H9 (cell line): ENCODE measurements around the gene CLUH. TPM values are rescaled to one million over a fixed set of nuclear protein-coding genes. Genes with fewer than 3 reads are reported as not detected.
A peak's percentile ranks its signal among the peaks of the same experiment; 100 is the strongest.

Experiments
- DNase-seq: peaks from one replicate; pipeline ENCODE4 v3.0.0-alpha.2; 2017
- H2AFZ ChIP-seq: one replicate; pipeline ENCODE4 v1.6.1; 2013; ENCODE audit warnings: mild to moderate bottlenecking, low read length, control low read depth, moderate library complexity
- H2AK5ac ChIP-seq: 2 replicates; pipeline ENCODE4 v1.6.1; 2013; ENCODE audit warnings: low read length, control low read depth, mixed read lengths; ENCODE audit not compliant: insufficient read length
- H2BK120ac ChIP-seq: one replicate; pipeline ENCODE4 v1.6.1; 2013; ENCODE audit warnings: low read depth, mild to moderate bottlenecking, low read length, control low read depth, inconsistent platforms; ENCODE audit not compliant: poor library complexity, severe bottlenecking
- H2BK12ac ChIP-seq: 2 replicates; pipeline ENCODE4 v1.6.1; 2013; ENCODE audit warnings: low read length, control low read depth, mixed read lengths, low read depth; ENCODE audit not compliant: insufficient read length
- H2BK15ac ChIP-seq: 2 replicates; pipeline ENCODE4 v1.6.1; 2013; ENCODE audit warnings: low read depth, low read length, control low read depth
- H2BK20ac ChIP-seq: one replicate; pipeline ENCODE4 v1.6.1; 2013; ENCODE audit warnings: low read depth, mild to moderate bottlenecking, low read length, control low read depth, inconsistent platforms; ENCODE audit not compliant: poor library complexity, severe bottlenecking
- H2BK5ac ChIP-seq: 2 replicates; pipeline ENCODE4 v1.6.1; 2013; ENCODE audit warnings: low read length, control low read depth, mixed read lengths; ENCODE audit not compliant: insufficient read length
- H3K14ac ChIP-seq: 2 replicates; pipeline ENCODE4 v1.6.1; 2013; ENCODE audit warnings: low read length, control low read depth; ENCODE audit not compliant: insufficient read depth
- H3K18ac ChIP-seq: 2 replicates; pipeline ENCODE4 v1.6.1; 2013; ENCODE audit warnings: low read depth, mild to moderate bottlenecking, mixed read lengths, low read length, control low read depth; ENCODE audit not compliant: insufficient read length
- H3K23ac ChIP-seq: 2 replicates; pipeline ENCODE4 v1.6.1; 2013; ENCODE audit warnings: low read length, control low read depth, mixed read lengths, low read depth; ENCODE audit not compliant: insufficient read length
- H3K23me2 ChIP-seq: 2 replicates; pipeline ENCODE4 v1.6.1; 2013; ENCODE audit warnings: low read depth, mild to moderate bottlenecking, mixed read lengths, low read length, control low read depth; ENCODE audit not compliant: insufficient read length, poor library complexity, severe bottlenecking
- H3K27ac ChIP-seq: 2 replicates; pipeline ENCODE4 v1.5.1; 2013; ENCODE audit warnings: low read length, control low read depth, mixed read lengths, low read depth; ENCODE audit not compliant: insufficient read length
- H3K27me3 ChIP-seq: 2 replicates; pipeline ENCODE4 v1.6.1; 2013; ENCODE audit warnings: low read length, control low read depth, inconsistent platforms; ENCODE audit not compliant: insufficient read depth
- H3K4ac ChIP-seq: 2 replicates; pipeline ENCODE4 v1.6.1; 2013; ENCODE audit warnings: low read depth, mild to moderate bottlenecking, control low read depth, inconsistent platforms, low read length, moderate library complexity
- H3K4me1 ChIP-seq: 2 replicates; pipeline ENCODE4 v1.6.1; 2013; ENCODE audit warnings: low read length, control low read depth, inconsistent platforms; ENCODE audit not compliant: insufficient read depth
- H3K4me2 ChIP-seq: 2 replicates; pipeline ENCODE4 v1.6.1; 2013; ENCODE audit warnings: low read length, control low read depth, mixed read lengths; ENCODE audit not compliant: insufficient read length, insufficient read depth
- H3K56ac ChIP-seq: 2 replicates; pipeline ENCODE4 v1.6.1; 2013; ENCODE audit warnings: low read depth, mild to moderate bottlenecking, mixed read lengths, low read length, control low read depth; ENCODE audit not compliant: insufficient read length
- H3K79me1 ChIP-seq: 2 replicates; pipeline ENCODE4 v1.6.1; 2013; ENCODE audit warnings: low read depth, mild to moderate bottlenecking, moderate library complexity, low read length, control low read depth, inconsistent platforms; ENCODE audit not compliant: insufficient read depth, poor library complexity, severe bottlenecking
- H3K79me2 ChIP-seq: 2 replicates; pipeline ENCODE4 v1.6.1; 2013; ENCODE audit warnings: low read length, control low read depth, inconsistent platforms; ENCODE audit not compliant: insufficient read depth
- H3K9ac ChIP-seq: 2 replicates; pipeline ENCODE4 v1.6.1; 2013; ENCODE audit warnings: low read length, control low read depth, mixed read lengths; ENCODE audit not compliant: insufficient read length; ENCODE audit errors: extremely low read depth
- H3K9me3 ChIP-seq: one replicate; pipeline ENCODE4 v1.6.1; 2013; ENCODE audit warnings: low read depth, low read length, inconsistent platforms; ENCODE audit not compliant: control insufficient read depth
- H3T11ph ChIP-seq: one replicate; pipeline ENCODE4 v1.6.1; 2013; ENCODE audit warnings: mild to moderate bottlenecking, low read length, control low read depth, inconsistent platforms
- H4K20me1 ChIP-seq: one replicate; pipeline ENCODE4 v1.6.1; 2013; ENCODE audit not compliant: control insufficient read depth, insufficient read length, insufficient read depth
- H4K5ac ChIP-seq: 2 replicates; pipeline ENCODE4 v1.6.1; 2013; ENCODE audit warnings: low read depth, mild to moderate bottlenecking, mixed read lengths, low read length, control low read depth; ENCODE audit not compliant: insufficient read length
- H4K8ac ChIP-seq: replicated peaks from 2 replicates; pipeline ENCODE4 v1.6.1; 2013; ENCODE audit warnings: low read length, control low read depth, mixed read lengths, low read depth; ENCODE audit not compliant: insufficient read length
- H4K91ac ChIP-seq: 2 replicates; pipeline ENCODE4 v1.6.1; 2013; ENCODE audit warnings: low read depth, mild to moderate bottlenecking, moderate library complexity, mixed read lengths, low read length, control low read depth; ENCODE audit not compliant: insufficient read length
- H3K27ac Mint-ChIP-seq, 3 experiments: 2 replicates in 2 of 3; 3 replicates in 1 of 3; pipeline ENCODE4 v1.8.0; 2020 to 2021; ENCODE audit warnings: mixed read lengths in 3 of 3, mild to moderate bottlenecking in 1 of 3, moderate library complexity in 1 of 3
- H3K27me3 Mint-ChIP-seq: 2 replicates; pipeline ENCODE4 v1.8.0; 2021; ENCODE audit warnings: low read depth, mild to moderate bottlenecking, moderate library complexity, mixed read lengths
- H3K36me3 Mint-ChIP-seq, 3 experiments: 2 replicates in 2 of 3; 3 replicates in 1 of 3; pipeline ENCODE4 v1.8.0; 2020 to 2021; ENCODE audit warnings: low read depth in 3 of 3, mixed read lengths in 3 of 3; ENCODE audit not compliant: insufficient read depth in 1 of 3
- H3K4me1 Mint-ChIP-seq, 2 experiments: 2 replicates each; pipeline ENCODE4 v1.8.0; 2020; ENCODE audit warnings: mixed read lengths in 2 of 2
- H3K4me3 Mint-ChIP-seq, 2 experiments: 2 replicates in 1 of 2; 3 replicates in 1 of 2; pipeline ENCODE4 v1.8.0; 2020 to 2021; ENCODE audit warnings: mild to moderate bottlenecking in 2 of 2, mixed read lengths in 2 of 2, moderate library complexity in 1 of 2
- H3K9me3 Mint-ChIP-seq, 2 experiments: 2 replicates in 1 of 2; 3 replicates in 1 of 2; pipeline ENCODE4 v1.8.0; 2020; ENCODE audit warnings: mild to moderate bottlenecking in 2 of 2, mixed read lengths in 2 of 2, moderate library complexity in 1 of 2
- CTCF ChIP-seq: fragments of 200-600 bp; sonication (generic); conservative IDR thresholded peaks from 3 replicates; pipeline ENCODE4 v1.8.0; 2021; ENCODE audit warnings: antibody characterized with exemption, mild to moderate bottlenecking
- WGBS: extraction: QIAGEN DNeasy Blood & Tissue Kit; methylation state at CpG from one replicate; pipeline ENCODE4 v1.1.7; 2013; ENCODE audit warnings: missing lambda C conversion rate, low lambda C conversion rate, mixed read lengths; ENCODE audit not compliant: insufficient read length; ENCODE audit errors: extremely low coverage; 5-methylcytosine and 5-hydroxymethylcytosine counted together
- total RNA-seq: library from RNA; stranded (reverse); gene quantifications from 2 replicates; pipeline ENCODE4 v1.2.1, GENCODE V29; 2021

The CLUH gene
- total RNA-seq, 1 experiment from 2014 or later: 91.3 TPM

GRCh38 chr17:2684549-2684948, 27.0 kb downstream of the CLUH start:
- Mint-ChIP-seq H3K4me3 (no peak overlapping the region), H3K4me1 (peaks cover 9 to 19% of the 10 kb centered on the region in 2 experiments), H3K27me3 (no peaks in the 10 kb centered on the region), H3K36me3 (peaks cover 12 to 49% (median 39%) of the 10 kb centered on the region in 3 experiments; a peak in 6 of 7 replicates), H3K9me3 (no peaks in the 10 kb centered on the region), H3K27ac (peak overlapping the region in 2 of 3 experiments; percentile 74 to 79; a peak in 3 of 7 replicates)
- Histone ChIP-seq H2BK12ac (no peak overlapping the region), H3K18ac (no peak overlapping the region), H3K4me1 (no peaks in the 10 kb centered on the region), H3K9ac (no peak overlapping the region), H3K79me1 (no peaks in the 10 kb centered on the region), H4K91ac (no peak overlapping the region), H3K79me2 (no peaks in the 10 kb centered on the region; the same call in 1 of the 2 replicates), H3T11ph (no peak overlapping the region), H4K20me1 (no peaks in the 10 kb centered on the region), H2BK20ac (no peak overlapping the region), H3K27me3 (no peaks in the 10 kb centered on the region), H2AFZ (no peak overlapping the region), H2BK120ac (no peak overlapping the region), H4K8ac (no peak overlapping the region), H3K9me3 (no peaks in the 10 kb centered on the region), H3K27ac (no peak overlapping the region), H3K4me2 (no peak overlapping the region), H3K56ac (no peak overlapping the region), H3K14ac (no peak overlapping the region), H3K23me2 (no peaks in the 10 kb centered on the region), H3K4ac (no peak overlapping the region), H4K5ac (no peak overlapping the region), H3K23ac (no peak overlapping the region), H2AK5ac (no peak overlapping the region), H2BK15ac (no peak overlapping the region), H2BK5ac (no peak overlapping the region)
- WGBS: no CpG with 5 or more reads among the region's 18 CpGs
- DNase-seq: no peak
- no peak for TF ChIP-seq CTCF
